Endothelial cell of umbilical vein (primary cell): ENCODE results near the gene MUC22. TPM values are rescaled to one million over a fixed set of nuclear protein-coding genes. Genes with fewer than 3 reads are reported as not detected.
"Not testable (repeated sequence)": the region's sequence is repeated elsewhere in the genome, so short reads cannot be mapped to it uniquely, and the experiment has no call there.

Experiments used
- BruUV-seq: library from RNA; stranded (reverse); fragments of 400-500 nt; replicated peaks from 2 replicates; lab custom pipeline; 2021; lab: Mats Ljungman, UMichigan
- CTCF ChIA-PET: fragments of 300-600, 350-600 bp; sonication (Branson Sonifier 250); formaldehyde crosslinking; loops from one replicate; lab custom pipeline; 2021; ENCODE audit warnings: antibody characterized with exemption, inconsistent platforms; lab: Charles Lee
- POLR2A ChIA-PET: fragments of 300-600, 350-600 bp; sonication (Branson Sonifier 250); formaldehyde crosslinking; loops from one replicate; lab custom pipeline; 2021; ENCODE audit warnings: antibody characterized with exemption, inconsistent platforms; lab: Charles Lee
- DNase-seq: peaks from one replicate; pipeline ENCODE4 v3.0.0-alpha.2; 2011; ENCODE audit warnings: low read depth, low spot score
- FAIRE-seq: peaks from 2 replicates; lab custom pipeline; 2011; peaks lifted over from hg19 to GRCh38; lab: Jason Lieb, UNC
- H2AFZ ChIP-seq: 2 replicates; pipeline ENCODE4 v1.6.0; 2012; ENCODE audit warnings: low read depth, low read length, control low read depth, inconsistent platforms
- H3K27ac ChIP-seq: 2 replicates; pipeline ENCODE4 v1.5.1; 2011; ENCODE audit warnings: low read depth, mild to moderate bottlenecking, control low read depth, low read length, moderate library complexity; ENCODE audit not compliant: insufficient read depth
- H3K27me3 ChIP-seq, 2 experiments: 2 replicates each; pipeline versions ENCODE4 v1.6.0 to v1.6.1; 2011; ENCODE audit warnings: low read length in 2 of 2, mixed read lengths in 1 of 2; ENCODE audit not compliant: control insufficient read depth in 2 of 2, insufficient read depth in 2 of 2
- H3K36me3 ChIP-seq, 2 experiments: 2 replicates in 1 of 2; 3 replicates in 1 of 2; pipeline ENCODE4 v1.5.1; 2011; ENCODE audit warnings: low read length in 2 of 2, mild to moderate bottlenecking in 1 of 2, moderate library complexity in 1 of 2; ENCODE audit not compliant: control insufficient read depth in 2 of 2, insufficient read depth in 2 of 2; ENCODE audit errors: extremely low read depth in 1 of 2
- H3K4me1 ChIP-seq: 3 replicates; pipeline ENCODE4 v1.5.1; 2011; ENCODE audit warnings: mild to moderate bottlenecking, low read length; ENCODE audit not compliant: control insufficient read depth, insufficient read depth; ENCODE audit errors: extremely low read depth
- H3K4me2 ChIP-seq: 2 replicates; pipeline ENCODE4 v1.6.1; 2011; ENCODE audit warnings: low read length, control low read depth, mixed read lengths; ENCODE audit not compliant: insufficient read depth
- H3K4me3 ChIP-seq, 3 experiments: fragments of 200-600 bp in 1 of 3; sonication (generic), shearing (Covaris generic) in 1 of 3; replicated peaks in 1 of 3; 2 replicates each; pipeline ENCODE4 v1.5.1; 2011 to 2016; ENCODE audit warnings: control low read depth in 3 of 3, low read length in 3 of 3, mild to moderate bottlenecking in 2 of 3, inconsistent platforms in 1 of 3, low read depth in 1 of 3, moderate library complexity in 1 of 3; ENCODE audit not compliant: insufficient read depth in 1 of 3
- H3K79me2 ChIP-seq: 2 replicates; pipeline ENCODE4 v1.6.0; 2012; ENCODE audit warnings: low read length, inconsistent platforms; ENCODE audit not compliant: control insufficient read depth, insufficient read depth
- H3K9ac ChIP-seq: replicated peaks from 2 replicates; pipeline ENCODE3; 2011; ENCODE audit warnings: low read length, control low read depth; ENCODE audit not compliant: insufficient read depth; ENCODE audit errors: extremely low read depth
- H3K9me1 ChIP-seq: replicated peaks from 3 replicates; pipeline ENCODE4 v1.6.0; 2011; ENCODE audit warnings: mild to moderate bottlenecking, low read length; ENCODE audit not compliant: control insufficient read depth, insufficient read depth; ENCODE audit errors: extremely low read depth
- H3K9me3 ChIP-seq: replicated peaks from 2 replicates; pipeline ENCODE4 v1.5.1; 2012; ENCODE audit warnings: low read length, inconsistent platforms; ENCODE audit not compliant: control insufficient read depth, insufficient read depth
- H4K20me1 ChIP-seq: replicated peaks from 2 replicates; pipeline ENCODE3; 2011; ENCODE audit warnings: mild to moderate bottlenecking, low read length; ENCODE audit not compliant: control insufficient read depth, insufficient read depth; ENCODE audit errors: extremely low read depth
- EZH2 ChIP-seq: IDR thresholded peaks from 2 replicates; pipeline ENCODE4 v1.6.1; 2012; ENCODE audit warnings: borderline replicate concordance, low read depth, mild to moderate bottlenecking, moderate library complexity, low read length, inconsistent platforms; ENCODE audit not compliant: severe bottlenecking
- FOS ChIP-seq: IDR thresholded peaks from 2 replicates; pipeline ENCODE4 v1.6.1; 2011; ENCODE audit warnings: mild to moderate bottlenecking, low read length, moderate library complexity, borderline replicate concordance; ENCODE audit not compliant: insufficient read depth
- GATA2 ChIP-seq: IDR thresholded peaks from 2 replicates; pipeline ENCODE4 v1.7.0; 2011; ENCODE audit warnings: low read depth, mild to moderate bottlenecking, moderate library complexity, mixed read lengths, low read length; ENCODE audit not compliant: insufficient read length, insufficient read depth
- JUN ChIP-seq: IDR thresholded peaks from 2 replicates; pipeline ENCODE4 v1.6.1; 2011; ENCODE audit warnings: borderline replicate concordance, low read depth; ENCODE audit not compliant: insufficient read length, insufficient read depth
- MAX ChIP-seq: IDR thresholded peaks from 2 replicates; pipeline ENCODE4 v1.6.1; 2011; ENCODE audit not compliant: insufficient read depth, insufficient read length
- MYC ChIP-seq: IDR thresholded peaks from one replicate; pipeline ENCODE4 v1.6.1; 2011; ENCODE audit warnings: mild to moderate bottlenecking, low read depth, low read length
- POLR2A ChIP-seq: IDR thresholded peaks from 2 replicates; pipeline ENCODE4 v1.6.1; 2012; ENCODE audit warnings: low read depth, mild to moderate bottlenecking, control low read depth, low read length
- POLR2AphosphoS5 ChIP-seq: IDR thresholded peaks from 2 replicates; pipeline ENCODE4 v1.6.1; 2012; ENCODE audit warnings: low read depth, mild to moderate bottlenecking, control low read depth, low read length, moderate library complexity; ENCODE audit not compliant: insufficient read depth
- dilution Hi-C: fragments of 300-500 bp; cut with MboI; formaldehyde crosslinking; loops from one replicate; pipeline ENCODE4 v1.15.0; 2019; ENCODE audit warnings: low sequenced_read_pairs; ENCODE audit not compliant: extremely low pct_ligation_motif_present
- intact Hi-C: fragments of 100-400 bp; cut with micrococcal nuclease; formaldehyde crosslinking; loops from one replicate; pipeline ENCODE4 v1.10.0; 2022
- polyA plus RNA-seq, 4 experiments: library from polyadenylated mRNA; depleted of rRNA in 3 of 4; stranded (reverse) in 3 of 4; unstranded in 1 of 4; fragments of >200 nt; gene quantifications; 2 replicates each; pipeline versions ENCODE4 v1.2.1 to v1.2.3, GENCODE V29; 2011 to 2012; ENCODE audit warnings: missing spikeins in 1 of 4
- total RNA-seq: library from RNA; stranded (reverse); gene quantifications from 2 replicates; pipeline ENCODE4 v1.2.3, GENCODE V29; 2021
- TF ChIP-seq, protein P1 (sequence below), 2 donors: IDR thresholded peaks; 1 replicate in 1 of 2; 2 replicates in 1 of 2; pipeline ENCODE4 v1.5.1; 2011; ENCODE audit warnings: low read length in 2 of 2, mild to moderate bottlenecking in 2 of 2, moderate library complexity in 2 of 2, control low read depth in 1 of 2, inconsistent platforms in 1 of 2, low read depth in 1 of 2; ENCODE audit not compliant: insufficient read depth in 1 of 2; ENCODE audit errors: extremely low read depth in 1 of 2

Gene MUC22
- total and polyA plus RNA-seq, 2 donors (not counting 3 experiments of a cell fraction or from before 2014, with no cell fraction given): not detected

GRCh38 chr6:30998785-30999184 lies 11.5 kb upstream of the MUC22 start:
- CTCF ChIA-PET: no interaction called here

GRCh38 chr6:31000067-31000860 lies 10.0 kb upstream of the MUC22 start:
- H3K9me3 ChIP-seq, dilution Hi-C loops, BruUV-seq, H3K9me1 ChIP-seq, H3K27ac ChIP-seq, H3K4me1 ChIP-seq, H3K27me3 ChIP-seq, H3K79me2 ChIP-seq, H3K4me3 ChIP-seq, H4K20me1 ChIP-seq, H3K4me2 ChIP-seq, DNase-seq, H3K36me3 ChIP-seq, H3K9ac ChIP-seq, POLR2A ChIA-PET, H2AFZ ChIP-seq, FAIRE-seq, intact Hi-C loops: not testable (repeated sequence)
- CTCF ChIA-PET: interaction anchor here (1.3 kb wide), 1 partner anchor 12 kb away, joined by 3 read pairs; no protein-coding TSS in a partner anchor

More at GRCh38 chr6:30998785-30999184, 11.5 kb upstream of the MUC22 start:
- dilution Hi-C loops: no loop called here
- Histone ChIP-seq H4K20me1 (no peaks in the 10 kb centered on the region), H3K4me2 (no peak overlapping the region), H2AFZ (no peak overlapping the region), H3K4me1 (no peaks in the 10 kb centered on the region), H3K9ac (no peak overlapping the region), H3K27me3 (peaks cover 0 to 5% of the 10 kb centered on the region in 2 experiments), H3K4me3 (no peak overlapping the region), H3K27ac (no peak overlapping the region), H3K79me2 (no peaks in the 10 kb centered on the region), H3K9me3 (no peaks in the 10 kb centered on the region), H3K9me1 (no peaks in the 10 kb centered on the region), H3K36me3 (no peaks in the 10 kb centered on the region)
- BruUV-seq: no TSS peak
- POLR2A ChIA-PET: no interaction called here
- FAIRE-seq: no peak
- intact Hi-C loops: no loop called here
- no peak for DNase-seq
- TF ChIP-seq MYC (no peak), POLR2AphosphoS5 (no peak), FOS (no peak), POLR2A (no peak), MAX (no peak), JUN (no peak), EZH2 (no peak), GATA2 (no peak)
- TF ChIP-seq, protein P1, sequence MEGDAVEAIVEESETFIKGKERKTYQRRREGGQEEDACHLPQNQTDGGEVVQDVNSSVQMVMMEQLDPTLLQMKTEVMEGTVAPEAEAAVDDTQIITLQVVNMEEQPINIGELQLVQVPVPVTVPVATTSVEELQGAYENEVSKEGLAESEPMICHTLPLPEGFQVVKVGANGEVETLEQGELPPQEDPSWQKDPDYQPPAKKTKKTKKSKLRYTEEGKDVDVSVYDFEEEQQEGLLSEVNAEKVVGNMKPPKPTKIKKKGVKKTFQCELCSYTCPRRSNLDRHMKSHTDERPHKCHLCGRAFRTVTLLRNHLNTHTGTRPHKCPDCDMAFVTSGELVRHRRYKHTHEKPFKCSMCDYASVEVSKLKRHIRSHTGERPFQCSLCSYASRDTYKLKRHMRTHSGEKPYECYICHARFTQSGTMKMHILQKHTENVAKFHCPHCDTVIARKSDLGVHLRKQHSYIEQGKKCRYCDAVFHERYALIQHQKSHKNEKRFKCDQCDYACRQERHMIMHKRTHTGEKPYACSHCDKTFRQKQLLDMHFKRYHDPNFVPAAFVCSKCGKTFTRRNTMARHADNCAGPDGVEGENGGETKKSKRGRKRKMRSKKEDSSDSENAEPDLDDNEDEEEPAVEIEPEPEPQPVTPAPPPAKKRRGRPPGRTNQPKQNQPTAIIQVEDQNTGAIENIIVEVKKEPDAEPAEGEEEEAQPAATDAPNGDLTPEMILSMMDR (IDR thresholded peaks at IDR 0.05; ENCODE audit: extremely low read depth in 1 of 2, insufficient read depth in 1 of 2, low read depth in 1 of 2, low read length in 2 of 2): no peak
